ENCODE measurements around the gene MYO6.

MYO6 gene

GRCh38 chr6:75813476-75814250 lies 64.6 kb downstream of the MYO6 start (continued):
- TF ChIP-seq CSRNP3 (CRISPR knock-in tag; IDR thresholded peaks at IDR 0.05) (no peak), ARNTL (CRISPR knock-in tag; IDR thresholded peaks at IDR 0.05; ENCODE audit: borderline replicate concordance, low read depth) (no peak), ISL1 (CRISPR knock-in tag; IDR thresholded peaks at IDR 0.05) (no peak)

DNA sequence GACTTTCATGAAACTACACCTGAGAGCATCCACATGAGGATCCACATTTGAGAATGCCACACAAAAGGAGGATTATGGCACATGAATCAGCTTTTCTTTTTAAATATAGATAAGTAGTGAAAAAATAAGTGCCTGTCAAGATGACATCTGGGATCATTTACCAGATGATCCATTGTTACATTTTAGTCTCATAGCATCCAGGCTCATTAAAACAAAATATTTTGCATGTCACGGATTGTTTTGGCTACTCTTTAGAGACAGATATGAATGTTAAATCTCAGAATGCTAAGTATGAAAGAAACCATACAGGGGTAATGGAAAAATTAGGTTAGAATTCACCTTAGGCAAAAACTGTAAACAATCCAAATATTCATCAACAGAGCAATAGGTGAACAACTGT lies 66.7 kb downstream of the MYO6 start:
- peak; percentile 46 for TF ChIP-seq ISL1 (CRISPR knock-in tag; IDR thresholded peaks at IDR 0.05)
- TF ChIP-seq, protein P1, sequence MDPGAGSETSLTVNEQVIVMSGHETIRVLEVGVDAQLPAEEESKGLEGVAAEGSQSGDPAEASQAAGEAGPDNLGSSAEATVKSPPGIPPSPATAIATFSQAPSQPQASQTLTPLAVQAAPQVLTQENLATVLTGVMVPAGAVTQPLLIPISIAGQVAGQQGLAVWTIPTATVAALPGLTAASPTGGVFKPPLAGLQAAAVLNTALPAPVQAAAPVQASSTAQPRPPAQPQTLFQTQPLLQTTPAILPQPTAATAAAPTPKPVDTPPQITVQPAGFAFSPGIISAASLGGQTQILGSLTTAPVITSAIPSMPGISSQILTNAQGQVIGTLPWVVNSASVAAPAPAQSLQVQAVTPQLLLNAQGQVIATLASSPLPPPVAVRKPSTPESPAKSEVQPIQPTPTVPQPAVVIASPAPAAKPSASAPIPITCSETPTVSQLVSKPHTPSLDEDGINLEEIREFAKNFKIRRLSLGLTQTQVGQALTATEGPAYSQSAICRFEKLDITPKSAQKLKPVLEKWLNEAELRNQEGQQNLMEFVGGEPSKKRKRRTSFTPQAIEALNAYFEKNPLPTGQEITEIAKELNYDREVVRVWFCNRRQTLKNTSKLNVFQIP (CRISPR knock-in tag; IDR thresholded peaks at IDR 0.05; ENCODE audit: borderline replicate concordance, low read depth): no peak
- peak; percentile 59 for ATAC-seq

- TF ChIP-seq, protein P1 (CRISPR knock-in tag; IDR thresholded peaks at IDR 0.05; ENCODE audit: borderline replicate concordance, low read depth): no peak
- no peak for TF ChIP-seq ZNF8 (CRISPR knock-in tag; IDR thresholded peaks at IDR 0.05)
- TF ChIP-seq ZNF70 (CRISPR knock-in tag; IDR thresholded peaks at IDR 0.05): no peak
- no peak for TF ChIP-seq CSDC2 (CRISPR knock-in tag; IDR thresholded peaks at IDR 0.05)
- TF ChIP-seq ZNF565 (CRISPR knock-in tag; conservative IDR thresholded peaks at IDR 0.05; ENCODE audit: low read depth): no peak
- TF ChIP-seq, protein P2, sequence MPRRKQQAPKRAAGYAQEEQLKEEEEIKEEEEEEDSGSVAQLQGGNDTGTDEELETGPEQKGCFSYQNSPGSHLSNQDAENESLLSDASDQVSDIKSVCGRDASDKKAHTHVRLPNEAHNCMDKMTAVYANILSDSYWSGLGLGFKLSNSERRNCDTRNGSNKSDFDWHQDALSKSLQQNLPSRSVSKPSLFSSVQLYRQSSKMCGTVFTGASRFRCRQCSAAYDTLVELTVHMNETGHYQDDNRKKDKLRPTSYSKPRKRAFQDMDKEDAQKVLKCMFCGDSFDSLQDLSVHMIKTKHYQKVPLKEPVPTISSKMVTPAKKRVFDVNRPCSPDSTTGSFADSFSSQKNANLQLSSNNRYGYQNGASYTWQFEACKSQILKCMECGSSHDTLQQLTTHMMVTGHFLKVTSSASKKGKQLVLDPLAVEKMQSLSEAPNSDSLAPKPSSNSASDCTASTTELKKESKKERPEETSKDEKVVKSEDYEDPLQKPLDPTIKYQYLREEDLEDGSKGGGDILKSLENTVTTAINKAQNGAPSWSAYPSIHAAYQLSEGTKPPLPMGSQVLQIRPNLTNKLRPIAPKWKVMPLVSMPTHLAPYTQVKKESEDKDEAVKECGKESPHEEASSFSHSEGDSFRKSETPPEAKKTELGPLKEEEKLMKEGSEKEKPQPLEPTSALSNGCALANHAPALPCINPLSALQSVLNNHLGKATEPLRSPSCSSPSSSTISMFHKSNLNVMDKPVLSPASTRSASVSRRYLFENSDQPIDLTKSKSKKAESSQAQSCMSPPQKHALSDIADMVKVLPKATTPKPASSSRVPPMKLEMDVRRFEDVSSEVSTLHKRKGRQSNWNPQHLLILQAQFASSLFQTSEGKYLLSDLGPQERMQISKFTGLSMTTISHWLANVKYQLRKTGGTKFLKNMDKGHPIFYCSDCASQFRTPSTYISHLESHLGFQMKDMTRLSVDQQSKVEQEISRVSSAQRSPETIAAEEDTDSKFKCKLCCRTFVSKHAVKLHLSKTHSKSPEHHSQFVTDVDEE (CRISPR knock-in tag; IDR thresholded peaks at IDR 0.05): no peak
- TF ChIP-seq CSRNP3 (CRISPR knock-in tag; IDR thresholded peaks at IDR 0.05): no peak
- TF ChIP-seq PPARA (CRISPR knock-in tag; IDR thresholded peaks at IDR 0.05; ENCODE audit: borderline replicate concordance): no peak
- no peak for ATAC-seq
These were observed 69.2 kb downstream of the MYO6 start for GRCh38 chr6:75818098-75818855.

GRCh38 chr6:75819776-75820487 lies 70.9 kb downstream of the MYO6 start:
- TF ChIP-seq CSDC2 (CRISPR knock-in tag; IDR thresholded peaks at IDR 0.05) (no peak), TOX (CRISPR knock-in tag; IDR thresholded peaks at IDR 0.05; ENCODE audit: borderline replicate concordance) (no peak), TCF4 (CRISPR knock-in tag; IDR thresholded peaks at IDR 0.05; ENCODE audit: borderline replicate concordance) (no peak), PATZ1 (CRISPR knock-in tag; IDR thresholded peaks at IDR 0.05; ENCODE audit: borderline replicate concordance) (no peak), ZFP3 (CRISPR knock-in tag; IDR thresholded peaks at IDR 0.05) (no peak), ZNF70 (CRISPR knock-in tag; IDR thresholded peaks at IDR 0.05) (no peak), PPARA (CRISPR knock-in tag; IDR thresholded peaks at IDR 0.05; ENCODE audit: borderline replicate concordance) (no peak), ZFP30 (CRISPR knock-in tag; IDR thresholded peaks at IDR 0.05) (no peak), SNAI2 (CRISPR knock-in tag; IDR thresholded peaks at IDR 0.05) (no peak)
- TF ChIP-seq, protein P2 (CRISPR knock-in tag; IDR thresholded peaks at IDR 0.05): no peak

More at GRCh38 chr6:75819776-75820487, 70.9 kb downstream of the MYO6 start:
- ATAC-seq: no peak
